NCI-H2081 (cell line): ENCODE data around the gene UBE2E2.

Source experiments
- DNase-seq, 2 experiments: peaks; one replicate each; lab custom pipeline; 2025; lab: John Stamatoyannopoulos, UW

The UBE2E2 gene

DNA sequence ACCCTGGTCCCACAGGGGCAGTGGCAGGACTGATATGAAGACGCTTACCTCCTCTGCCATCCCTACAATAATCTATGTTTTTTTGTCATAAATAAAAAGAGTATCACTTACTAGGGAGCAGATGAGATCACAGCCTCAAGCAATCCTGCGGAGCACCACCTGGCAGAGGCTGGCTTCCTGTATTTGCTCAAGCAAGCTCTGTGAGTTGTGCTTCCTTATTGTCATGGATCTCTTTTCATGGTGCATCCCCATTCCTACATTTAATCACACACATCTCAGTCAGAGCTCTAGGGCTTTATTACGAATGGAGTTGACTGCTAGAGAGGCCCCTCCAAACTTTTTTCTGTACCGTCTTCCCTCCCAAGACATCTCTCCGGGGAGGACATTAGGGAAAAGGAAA is 186.0 kb downstream of the UBE2E2 start:
- peak; percentile 38 to 75 for DNase-seq

DNA sequence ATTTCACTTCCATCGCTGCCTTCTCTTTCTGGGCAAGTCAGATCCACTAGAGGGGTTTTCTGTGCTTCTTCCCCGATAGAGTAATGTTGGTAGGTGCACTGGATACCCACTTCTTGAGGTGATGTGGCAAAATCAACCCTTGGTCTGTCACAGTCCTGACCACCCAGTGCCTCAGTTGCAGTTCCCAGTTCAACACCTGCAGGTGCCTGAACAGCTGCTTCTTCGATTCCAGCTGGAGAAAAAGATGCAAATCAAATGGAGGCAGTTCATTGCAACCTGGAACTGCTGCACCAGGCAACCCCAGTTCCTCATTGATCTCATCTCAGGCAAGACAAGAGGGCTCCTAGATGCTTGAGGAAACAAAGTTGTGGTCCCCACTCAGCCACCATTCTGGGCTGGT is 186.6 kb downstream of the UBE2E2 start:
- DNase-seq = no peak

DNA sequence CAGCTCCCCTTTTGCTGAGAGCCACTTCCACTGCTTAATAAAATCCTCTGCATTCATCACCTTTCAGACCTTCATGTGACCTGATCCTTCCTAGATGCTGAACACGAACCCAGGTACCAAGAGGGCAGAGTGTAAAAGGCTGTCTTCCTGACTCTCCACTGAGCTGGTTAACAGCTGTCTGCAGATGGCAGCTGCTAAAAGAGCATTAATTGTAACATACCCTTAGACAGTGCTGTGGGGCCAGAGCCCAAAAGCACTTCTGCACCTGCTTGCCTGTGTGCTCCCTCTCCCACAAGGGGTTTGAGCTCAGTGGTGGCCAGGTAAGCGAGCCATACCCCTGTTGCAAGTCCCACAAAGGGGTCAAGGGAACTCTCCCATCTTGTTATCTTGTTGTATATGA is 187.3 kb downstream of the UBE2E2 start:
- DNase-seq = no peak

DNA sequence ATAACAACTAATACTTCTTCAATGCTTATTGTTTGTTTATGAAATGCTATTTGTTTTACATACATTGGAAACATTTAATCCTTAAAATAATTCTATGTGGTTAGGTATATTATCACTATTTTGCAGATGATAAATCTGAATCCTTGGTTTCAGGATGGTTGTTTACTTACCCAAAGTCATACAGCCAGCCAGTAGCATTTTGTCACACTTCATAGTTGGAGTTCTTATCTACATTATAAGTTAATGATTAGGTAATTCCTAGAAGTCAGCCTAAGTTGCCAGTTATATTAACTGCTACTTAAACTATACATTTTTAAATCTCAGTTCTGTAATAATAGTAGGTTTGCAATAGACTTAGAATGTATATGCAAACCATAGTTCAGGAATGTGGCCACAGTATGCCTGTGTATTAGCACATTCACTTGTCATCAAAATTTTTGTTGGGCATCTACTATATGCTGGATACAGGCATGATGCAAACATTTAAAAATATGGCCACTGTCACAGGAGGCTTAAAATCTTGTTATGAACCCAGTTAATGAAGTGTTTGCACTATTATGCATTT is 187.9 kb downstream of the UBE2E2 start:
- DNase-seq = no peak

DNA sequence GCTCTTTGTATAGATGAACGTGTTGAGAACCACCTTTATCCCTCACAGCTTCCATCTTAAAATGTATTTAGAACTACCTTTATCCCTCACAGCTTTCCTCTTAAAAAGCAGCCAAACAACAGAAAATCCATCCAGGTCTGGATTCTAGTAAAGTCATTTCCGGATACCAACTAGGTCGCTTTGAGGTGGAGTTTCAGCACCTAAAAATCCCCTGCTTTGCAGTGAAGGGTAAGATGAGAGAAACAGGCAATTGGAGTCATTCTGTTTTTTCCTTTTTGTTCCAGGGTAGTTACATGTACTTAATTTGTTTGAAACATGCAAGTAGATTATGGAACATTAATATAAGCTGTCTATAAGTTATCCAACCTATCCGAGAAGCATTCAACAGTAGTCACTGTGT is 192.0 kb downstream of the UBE2E2 start:
- DNase-seq = no peak

DNA sequence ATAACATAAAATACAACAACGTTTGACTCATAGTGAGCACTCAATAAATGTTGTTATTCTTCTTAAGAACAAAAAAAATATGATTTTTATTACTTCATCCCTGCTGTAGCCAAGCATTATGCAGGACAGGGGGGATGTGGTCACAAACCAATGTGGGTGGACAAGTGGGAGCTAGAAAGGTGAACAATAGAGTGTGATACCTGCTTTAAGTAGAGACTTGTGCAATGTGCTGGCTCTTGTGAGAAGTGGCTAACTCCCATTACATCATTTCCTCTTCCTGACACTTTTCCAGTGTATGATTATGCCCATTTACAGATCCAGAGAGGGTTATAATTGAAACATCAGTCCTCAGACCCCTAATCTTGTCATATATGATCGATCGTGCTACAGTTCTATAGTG is 193.6 kb downstream of the UBE2E2 start:
- DNase-seq = no peak

DNA sequence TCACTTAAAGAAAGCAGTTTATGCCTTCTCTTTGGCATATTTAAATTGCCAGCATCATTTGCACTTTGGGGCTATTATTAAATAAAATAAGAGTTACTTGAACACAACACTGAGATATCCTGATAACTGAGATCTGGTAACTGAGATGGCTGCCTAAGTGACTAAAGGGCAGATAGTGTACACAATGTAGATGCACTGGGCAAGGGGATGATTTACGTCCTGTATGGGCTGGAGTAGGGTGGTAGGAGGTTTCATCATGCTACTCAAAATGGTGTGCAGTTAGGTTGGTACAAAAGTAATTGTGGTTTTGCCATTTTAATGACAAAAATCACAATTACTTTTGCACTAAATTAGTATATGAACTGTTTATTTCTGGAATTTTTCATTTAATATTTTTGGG is 196.1 kb downstream of the UBE2E2 start:
- no peak for DNase-seq

DNA sequence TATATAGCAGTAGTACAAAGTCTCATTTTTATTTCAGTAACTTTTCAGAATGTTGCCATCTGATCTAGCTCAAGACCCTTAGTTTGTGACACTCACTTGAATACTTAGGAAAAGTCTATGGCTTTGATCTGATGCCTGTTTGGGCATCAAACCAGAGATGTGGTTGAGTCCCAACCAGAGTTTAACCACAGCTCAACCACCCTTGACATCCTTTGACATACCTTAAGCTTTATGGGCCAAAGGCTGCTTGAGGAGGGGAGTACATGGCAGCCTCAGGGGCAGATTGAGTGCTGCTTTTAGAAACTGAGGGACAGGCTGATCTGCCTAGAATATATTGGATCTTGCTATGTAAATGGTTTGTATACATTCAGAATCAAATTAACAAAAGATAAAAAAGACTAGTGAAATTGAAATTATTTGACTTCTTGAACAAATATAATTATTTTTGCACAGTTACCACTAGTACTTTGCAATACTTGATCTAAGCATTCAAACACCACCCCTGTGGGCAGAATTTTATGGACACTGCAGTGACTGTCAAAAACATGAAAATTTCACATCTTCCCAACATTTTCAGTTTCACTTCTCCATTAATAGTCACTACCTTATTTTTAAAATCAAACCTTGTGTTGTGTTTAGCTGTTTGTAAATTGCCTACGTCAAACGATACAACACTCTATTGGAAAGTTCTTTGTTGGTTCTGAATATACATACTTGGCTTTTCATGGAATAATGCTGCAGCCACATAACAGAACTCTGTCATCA is 199.8 kb downstream of the UBE2E2 start:
- no peak for DNase-seq

DNA sequence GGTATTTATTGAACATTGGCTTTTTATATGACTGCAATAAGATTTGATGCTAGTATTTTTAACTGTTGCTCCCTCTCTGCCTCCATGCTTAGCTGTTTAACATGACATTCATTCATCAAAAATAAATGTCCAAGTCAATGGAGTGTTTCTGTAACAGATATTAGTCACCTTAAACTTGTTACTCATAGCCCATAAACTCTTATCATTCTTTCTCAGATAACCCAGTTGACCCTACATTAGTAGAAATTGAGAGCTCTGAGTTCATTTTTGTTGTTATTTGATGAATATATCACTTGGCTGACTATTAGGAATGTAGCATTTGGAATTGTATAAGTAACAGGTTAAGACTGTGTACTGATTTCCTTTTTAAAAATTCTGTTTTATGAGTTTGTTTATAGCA is 201.1 kb downstream of the UBE2E2 start:
- DNase-seq = no peak

DNA sequence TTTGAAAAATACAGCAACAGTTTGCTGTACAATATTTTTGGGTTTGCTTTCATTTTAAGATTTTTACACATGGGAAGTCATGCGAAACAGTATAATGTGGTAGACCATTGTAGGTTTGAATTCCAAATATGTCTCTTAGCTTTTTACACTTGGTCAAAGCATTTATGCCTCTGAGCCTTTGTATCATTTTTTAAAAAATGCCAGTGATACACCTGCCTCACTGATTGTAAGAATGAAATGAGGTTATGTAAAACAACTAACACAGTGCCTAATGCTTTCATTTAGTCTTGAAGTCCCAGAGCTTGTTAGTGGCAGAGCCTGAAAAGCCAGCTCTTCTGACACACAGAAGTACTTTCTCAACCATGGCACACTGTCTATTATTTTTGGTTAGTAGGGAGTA is 202.0 kb downstream of the UBE2E2 start:
- no peak for DNase-seq

DNA sequence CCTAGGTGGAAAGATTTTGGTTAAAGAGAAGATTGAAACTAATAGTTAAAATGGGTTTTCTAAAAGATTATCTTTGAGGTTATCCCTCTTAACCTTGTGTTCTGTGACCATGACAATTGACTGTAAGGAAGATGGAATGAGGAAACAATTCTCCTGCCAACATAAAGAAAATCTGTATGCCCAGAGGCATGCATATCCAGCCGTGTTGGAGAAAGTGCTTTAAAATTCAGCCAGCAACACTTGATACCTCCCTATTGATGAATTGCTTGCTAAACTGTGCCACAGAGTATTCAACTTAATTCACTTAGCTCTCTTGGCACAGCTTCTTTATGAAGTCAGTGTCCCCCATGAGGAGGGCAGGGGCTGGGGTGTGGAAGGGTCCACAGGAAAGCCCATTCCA is 203.5 kb downstream of the UBE2E2 start:
- no peak for DNase-seq

DNA sequence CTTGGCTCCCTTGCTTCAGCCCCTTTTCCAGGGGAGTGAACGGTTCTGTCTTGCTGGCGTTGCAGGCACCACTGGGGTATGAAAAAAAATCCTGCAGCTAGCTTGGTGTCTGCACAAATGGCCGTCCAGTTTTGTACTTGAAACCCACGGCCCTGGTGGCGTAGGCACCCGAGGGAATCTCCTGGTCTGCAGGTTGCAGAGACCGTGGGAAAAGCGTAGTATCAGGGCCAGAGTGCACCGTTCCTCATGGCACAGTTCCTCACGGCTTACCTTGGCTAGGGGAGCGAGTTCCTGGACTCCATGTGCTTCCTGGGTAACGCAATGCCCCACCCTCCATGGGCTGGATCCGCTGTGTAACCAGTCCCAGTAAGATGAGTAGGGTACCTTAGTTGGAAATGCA is 214.9 kb downstream of the UBE2E2 start:
- DNase-seq = no peak

DNA sequence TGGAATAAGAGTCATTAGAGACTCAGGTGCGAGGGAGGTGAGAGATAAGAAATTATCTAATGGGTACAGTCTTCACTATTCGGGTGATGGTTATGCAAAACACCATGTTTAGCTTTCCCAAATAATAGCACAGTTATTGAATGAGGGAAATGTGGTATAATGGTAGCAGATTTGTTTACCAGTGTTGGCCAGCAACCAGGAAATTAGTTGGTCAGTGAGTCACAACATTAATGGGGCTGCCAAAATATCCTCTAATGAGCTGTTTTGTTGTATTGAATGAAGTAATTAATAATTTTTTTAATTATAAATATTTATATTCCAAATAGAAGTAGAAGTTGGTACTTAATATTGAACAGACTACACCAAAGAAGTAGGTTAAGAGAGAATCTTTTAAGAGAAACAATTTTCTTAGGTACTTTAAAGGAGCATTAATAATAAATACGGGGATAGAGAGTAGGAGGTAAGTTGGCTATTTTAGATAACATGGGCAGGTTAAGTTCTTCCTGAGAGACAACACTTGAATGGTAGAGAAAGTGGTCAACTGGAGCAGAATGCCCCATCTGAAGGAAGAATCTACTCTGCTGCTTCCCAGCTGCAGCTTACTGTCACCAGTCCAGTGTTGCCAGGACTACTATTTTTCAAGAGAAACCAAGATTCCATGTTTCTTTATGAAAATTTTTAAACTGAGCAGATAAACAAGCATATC is 218.8 kb downstream of the UBE2E2 start:
- DNase-seq = no peak

DNA sequence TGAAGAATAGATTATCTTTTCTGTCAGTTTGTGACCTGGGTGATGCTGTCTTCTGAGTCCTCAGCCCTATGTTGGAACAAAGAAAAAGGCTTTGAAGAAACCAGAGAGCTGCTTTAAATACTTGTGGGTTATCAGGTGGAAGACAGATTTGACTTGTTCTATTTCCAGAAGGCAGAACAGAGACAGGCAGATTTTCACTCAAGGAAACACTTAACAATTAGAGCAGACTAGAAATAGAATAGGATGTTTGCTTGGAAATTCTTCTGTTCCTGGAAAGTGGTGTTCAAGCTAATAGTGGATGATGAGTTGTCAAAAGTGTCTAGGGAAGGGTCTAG is 219.4 kb downstream of the UBE2E2 start:
- DNase-seq = no peak

DNA sequence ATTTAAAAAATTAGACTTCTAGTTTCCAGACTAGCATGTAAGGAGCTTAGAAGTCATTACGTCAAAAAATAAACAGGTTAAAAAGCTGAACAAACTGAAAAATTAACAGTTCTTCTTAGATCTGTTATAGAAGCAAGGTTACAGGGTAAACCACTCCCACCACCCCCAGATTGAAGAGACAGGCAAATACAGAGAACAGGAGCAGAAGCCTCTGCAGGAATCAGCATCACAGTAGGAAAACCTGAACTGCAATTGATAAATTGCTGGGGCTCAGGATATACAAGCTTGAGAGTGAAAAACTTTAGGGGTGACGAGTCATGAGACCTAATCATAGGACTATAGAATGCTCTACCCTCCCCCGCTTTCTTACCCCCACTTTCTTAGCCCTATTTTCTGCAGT is 222.3 kb downstream of the UBE2E2 start:
- no peak for DNase-seq

DNA sequence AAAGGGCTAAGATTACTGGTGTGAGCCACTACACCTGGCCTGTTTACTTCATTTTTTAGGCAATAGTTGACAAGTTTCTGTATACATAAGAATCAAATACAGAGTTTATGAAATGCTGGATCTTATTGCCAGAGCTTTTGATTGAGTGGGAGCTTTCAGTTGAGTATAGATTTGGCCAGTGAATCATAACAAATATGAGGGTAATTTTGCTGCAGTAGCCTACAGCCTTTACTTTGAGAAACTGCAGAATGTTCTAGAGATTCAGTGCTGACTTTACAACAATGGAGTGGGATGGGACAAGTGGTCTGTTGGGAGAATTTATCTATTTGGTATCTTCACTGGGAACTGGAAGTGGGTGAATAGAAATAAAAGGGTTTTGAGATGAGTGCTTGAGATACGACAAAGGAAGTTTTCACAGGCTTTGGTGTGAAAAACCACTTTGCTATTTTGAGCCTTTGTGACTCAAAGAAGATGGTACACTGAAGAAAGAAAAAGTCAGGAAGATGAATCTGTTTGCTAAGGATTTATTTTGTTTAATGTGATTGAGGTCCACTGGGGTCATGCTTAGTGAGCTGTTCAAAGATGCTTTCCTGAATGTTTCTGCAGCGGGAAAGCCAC is 227.8 kb downstream of the UBE2E2 start:
- no peak for DNase-seq

DNA sequence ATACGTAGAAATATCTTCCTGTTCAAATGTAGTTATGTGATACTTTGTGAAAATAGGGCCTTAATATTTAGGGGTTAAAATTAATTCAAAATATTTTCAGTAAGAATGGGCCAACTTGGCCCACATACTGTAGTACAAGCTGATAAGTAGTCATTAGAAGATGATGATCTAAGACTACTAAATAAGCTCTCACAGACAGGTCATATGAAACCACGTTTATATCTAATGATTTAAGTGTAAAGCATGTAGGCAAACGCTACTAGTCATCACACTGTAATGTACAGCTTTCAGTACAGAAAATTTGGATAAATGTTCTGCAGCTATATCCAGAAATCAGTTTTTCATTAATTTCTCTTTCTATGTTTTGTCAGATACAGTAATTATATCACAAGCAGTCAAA is 228.6 kb downstream of the UBE2E2 start:
- no peak for DNase-seq

DNA sequence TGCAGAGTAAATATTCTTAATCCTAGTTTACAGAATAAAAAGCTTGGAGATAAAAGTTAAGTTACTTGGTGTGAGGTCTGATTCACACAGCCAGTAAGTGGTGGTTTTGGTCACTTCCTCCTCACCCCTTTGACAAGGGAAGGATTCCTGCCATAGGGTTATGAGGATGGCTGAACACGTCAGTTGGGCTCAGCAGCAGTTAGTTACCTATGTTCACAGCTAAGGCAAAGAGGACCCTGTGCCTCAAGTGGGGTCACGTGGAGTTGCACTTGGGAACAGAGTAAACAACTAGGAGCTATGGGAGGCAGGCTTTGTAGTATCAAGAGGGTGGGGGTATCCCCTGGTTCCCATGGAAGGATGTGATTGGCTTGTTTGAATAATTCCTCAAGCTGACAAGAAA is 232.2 kb downstream of the UBE2E2 start:
- no peak for DNase-seq

DNA sequence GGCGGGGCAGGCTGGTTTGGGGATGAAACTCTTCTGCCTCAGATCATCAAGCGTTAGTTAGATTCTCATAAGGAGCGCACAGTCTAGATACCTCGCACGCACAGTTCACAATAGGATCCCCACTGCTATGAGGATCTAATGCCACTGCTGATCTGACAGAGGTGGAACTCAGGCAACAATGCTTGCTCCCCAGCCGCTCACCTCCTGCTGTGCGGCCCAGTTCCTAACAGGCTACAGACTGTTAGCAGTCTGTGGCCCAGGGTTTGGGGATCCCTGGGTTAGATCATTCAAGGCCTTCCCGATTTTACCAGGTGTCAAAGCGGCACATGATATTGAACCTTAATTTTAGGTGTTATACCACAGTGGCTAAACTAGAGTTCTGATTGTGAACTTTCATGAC is 232.8 kb downstream of the UBE2E2 start:
- no peak for DNase-seq

DNA sequence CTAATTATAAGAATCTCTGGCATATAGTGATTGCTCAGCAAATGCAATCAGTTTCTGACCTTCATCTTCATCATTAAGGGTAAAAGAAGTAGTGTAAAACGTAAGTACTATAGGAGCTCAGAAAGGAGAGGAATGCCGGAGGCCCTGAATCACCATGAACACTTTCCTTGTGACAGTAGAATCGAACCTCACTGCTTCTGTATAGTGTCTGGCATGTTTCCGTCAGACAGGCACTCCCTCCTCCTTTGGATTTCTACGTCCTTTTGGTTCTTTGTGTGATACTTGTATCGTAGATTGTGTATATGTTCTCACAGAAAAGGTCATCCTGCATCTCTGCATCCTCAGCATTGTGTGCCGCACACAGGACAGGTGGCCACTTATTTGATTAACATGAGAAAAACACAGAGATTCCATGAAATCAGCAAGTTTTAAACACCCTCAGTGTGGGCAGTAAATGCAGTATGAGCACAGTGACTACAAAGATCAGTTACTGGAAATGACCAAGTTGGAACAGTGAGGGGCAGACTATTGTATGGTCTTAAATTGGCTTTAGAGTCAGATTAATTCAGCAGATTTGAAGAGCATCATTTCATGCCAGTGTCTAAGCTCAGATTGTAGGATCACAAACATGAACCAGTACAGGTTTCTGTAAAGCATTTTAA is 234.5 kb downstream of the UBE2E2 start:
- no peak for DNase-seq

DNA sequence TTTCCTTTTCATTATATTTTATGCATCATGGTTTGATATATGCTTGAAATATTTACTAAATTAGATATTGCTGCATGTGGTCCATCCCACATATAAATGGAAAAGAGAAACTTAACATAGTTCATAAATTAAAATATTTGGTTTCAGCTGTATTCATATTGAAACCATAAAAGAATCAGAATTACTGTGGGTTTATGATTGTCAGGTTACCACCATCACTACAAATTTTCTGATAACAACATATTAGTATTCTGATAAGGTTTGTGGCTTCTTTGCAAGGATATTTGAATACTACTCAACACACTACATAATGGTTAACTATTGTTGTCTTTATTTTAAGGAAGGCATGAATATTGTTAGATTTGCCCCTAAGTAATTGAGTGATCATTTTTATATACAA is 235.5 kb downstream of the UBE2E2 start:
- DNase-seq = no peak

DNA sequence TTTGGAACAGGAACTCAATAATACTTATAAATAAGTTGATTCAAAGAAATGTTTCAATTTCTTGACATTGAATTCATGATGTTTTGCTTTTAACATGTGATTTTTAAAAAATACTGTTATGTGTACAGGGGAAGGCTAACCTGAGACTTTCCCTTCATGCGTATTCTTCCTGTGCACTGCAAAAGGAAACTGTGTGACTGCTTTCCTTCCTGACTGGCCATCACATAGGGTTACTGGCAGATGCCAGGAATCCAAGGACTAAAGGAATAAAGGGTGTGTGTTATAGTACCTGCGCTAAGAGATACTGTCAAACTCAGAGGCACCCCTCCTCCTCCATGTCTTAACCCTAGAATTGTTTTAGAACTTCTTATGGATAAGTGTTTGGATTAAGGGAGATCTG is 236.0 kb downstream of the UBE2E2 start:
- DNase-seq = no peak
